K562 (cell line): ENCODE data around the gene COL16A1. TPM values are rescaled to one million over a fixed set of nuclear protein-coding genes. Genes with fewer than 3 reads are reported as not detected.

Experiments
- ATAC-seq: fragments of 200-7000 bp; cut with Tn5 transposase; 3 replicates; pipeline ENCODE4 v1.9.1; 2020; ENCODE audit warnings: moderate library complexity
- BruUV-seq: library from RNA; stranded (reverse); fragments of 400-500 nt; replicated peaks from 2 replicates; lab custom pipeline; 2021; lab: Mats Ljungman, UMichigan
- CTCF ChIA-PET: fragments of 300-600 bp; formaldehyde crosslinking; extraction: SDS; loops from one replicate; lab custom pipeline; 2021; ENCODE audit warnings: low intra/inter-chr PET ratio; lab: Yijun Ruan, JAX
- POLR2A ChIA-PET: fragments of 300-600, 350-650 bp; sonication (Branson Sonifier 250); formaldehyde crosslinking; extraction: SDS; loops from one replicate; lab custom pipeline; 2021; ENCODE audit warnings: antibody characterized with exemption, inconsistent platforms; lab: Yijun Ruan, JAX
- DNase-seq, 4 experiments: peaks; one replicate each; pipeline versions ENCODE4 v3.0.0 to v3.0.0-alpha.2; 2011 to 2018; ENCODE audit warnings: low spot score in 3 of 4, mixed read lengths in 3 of 4; ENCODE audit errors: extremely low read depth in 1 of 4
- FAIRE-seq: peaks from 2 replicates; lab custom pipeline; 2011; peaks lifted over from hg19 to GRCh38; lab: Jason Lieb, UNC
- H2AFZ ChIP-seq: 2 replicates; pipeline ENCODE4 v1.6.0; 2011; ENCODE audit warnings: low read depth, low read length, control low read depth, inconsistent platforms
- H3K27ac ChIP-seq: fragments of 200-600 bp; 3 replicates; pipeline ENCODE4 v1.8.0; 2011; ENCODE audit warnings: low read depth, mild to moderate bottlenecking, control low read depth, inconsistent platforms, low read length, moderate library complexity, mixed read lengths; ENCODE audit errors: extremely low read depth
- H3K27me3 ChIP-seq, 2 experiments: fragments of 300-600 bp in 1 of 2; 2 replicates in 1 of 2; 3 replicates in 1 of 2; pipeline versions ENCODE4 v1.6.0 to v1.8.0; 2011; ENCODE audit warnings: inconsistent platforms in 2 of 2, low read length in 2 of 2, mild to moderate bottlenecking in 1 of 2, mixed read lengths in 1 of 2, moderate library complexity in 1 of 2; ENCODE audit not compliant: control insufficient read depth in 2 of 2, insufficient read depth in 2 of 2
- H3K36me3 ChIP-seq: fragments of 300-600 bp; 3 replicates; pipeline ENCODE4 v1.8.0; 2011; ENCODE audit warnings: mild to moderate bottlenecking, low read length, inconsistent platforms; ENCODE audit not compliant: control insufficient read depth, insufficient read depth
- H3K4me1 ChIP-seq, 2 experiments: fragments of 200-600 bp in 1 of 2; replicated peaks in 1 of 2; 2 replicates in 1 of 2; 3 replicates in 1 of 2; pipeline versions ENCODE4 v1.5.1 to v1.8.0; 2011; ENCODE audit warnings: inconsistent platforms in 2 of 2, low read length in 2 of 2, mild to moderate bottlenecking in 1 of 2, mixed read lengths in 1 of 2, moderate library complexity in 1 of 2; ENCODE audit not compliant: control insufficient read depth in 2 of 2, insufficient read depth in 2 of 2
- H3K4me2 ChIP-seq: 2 replicates; pipeline ENCODE4 v1.6.1; 2011; ENCODE audit warnings: low read length, control low read depth, inconsistent platforms, mixed read lengths; ENCODE audit not compliant: insufficient read depth
- H3K4me3 ChIP-seq: fragments of 200-600 bp; sonication (generic), shearing (Covaris generic); 2 replicates; pipeline ENCODE4 v1.5.1; 2016; ENCODE audit warnings: control low read depth, inconsistent platforms
- H3K79me2 ChIP-seq: fragments of 200-600 bp; 3 replicates; pipeline ENCODE4 v1.8.0; 2011; ENCODE audit warnings: low read length, inconsistent platforms; ENCODE audit not compliant: control insufficient read depth, insufficient read depth
- H3K9ac ChIP-seq, 2 experiments: 2 replicates each; pipeline versions ENCODE4 v1.6.0 to v1.6.1; 2011; ENCODE audit warnings: low read depth in 2 of 2, low read length in 2 of 2, control low read depth in 1 of 2, inconsistent platforms in 1 of 2, mild to moderate bottlenecking in 1 of 2, mixed read lengths in 1 of 2; ENCODE audit not compliant: insufficient read depth in 1 of 2
- H3K9me1 ChIP-seq: one replicate; pipeline ENCODE4 v1.6.0; 2011; ENCODE audit warnings: inconsistent platforms, mild to moderate bottlenecking, low read length, moderate library complexity; ENCODE audit not compliant: control insufficient read depth, insufficient read depth
- H3K9me3 ChIP-seq: replicated peaks from 2 replicates; pipeline ENCODE4 v1.5.1; 2011; ENCODE audit warnings: low read depth, low read length, inconsistent platforms; ENCODE audit not compliant: control insufficient read depth, insufficient read depth
- H4K20me1 ChIP-seq: replicated peaks from 2 replicates; pipeline ENCODE4 v1.6.1; 2011; ENCODE audit warnings: low read length, inconsistent platforms, mixed read lengths; ENCODE audit not compliant: control insufficient read depth, insufficient read depth
- ARID1B ChIP-seq: fragments of 450-650 bp; IDR thresholded peaks from 2 replicates; pipeline ENCODE4 v1.6.1; 2016; ENCODE audit warnings: antibody characterized with exemption, mild to moderate bottlenecking, inconsistent platforms
- ATF3 ChIP-seq, 2 experiments: fragments of 450-650 bp in 1 of 2; sonication (generic) in 1 of 2; formaldehyde crosslinking in 1 of 2; IDR thresholded peaks in 1 of 2; conservative IDR thresholded peaks in 1 of 2; 2 replicates each; pipeline versions ENCODE4 v1.6.1 to v1.8.1; 2016 to 2023; ENCODE audit warnings: mild to moderate bottlenecking in 2 of 2, moderate library complexity in 2 of 2, inconsistent platforms in 1 of 2, missing genetic modification reagents in 1 of 2
- CREM ChIP-seq: IDR thresholded peaks from 2 replicates; pipeline ENCODE4 v1.6.1; 2014; ENCODE audit warnings: antibody characterized with exemption, low read depth
- DACH1 ChIP-seq: fragments of 450-650 bp; IDR thresholded peaks from 2 replicates; pipeline ENCODE4 v1.6.1; 2018; ENCODE audit not compliant: partially characterized antibody
- GTF2E2 ChIP-seq: fragments of 200-800 bp; sonication (Bioruptor generic); IDR thresholded peaks from 2 replicates; pipeline ENCODE4 v1.6.1; 2016; ENCODE audit warnings: missing genetic modification characterization, missing compliant biosample characterization
- HMG20A ChIP-seq: fragments of 450-650 bp; formaldehyde crosslinking; conservative IDR thresholded peaks from 2 replicates; pipeline ENCODE4 v1.4.0; 2020; ENCODE audit warnings: mild to moderate bottlenecking, mixed read lengths
- JUNB ChIP-seq: fragments of 450-650 bp; formaldehyde crosslinking; conservative IDR thresholded peaks from 2 replicates; pipeline ENCODE4 v1.4.0; 2020; ENCODE audit warnings: mild to moderate bottlenecking
- L3MBTL2 ChIP-seq: fragments of 450-650 bp; IDR thresholded peaks from 2 replicates; pipeline ENCODE4 v1.6.1; 2016; ENCODE audit warnings: mild to moderate bottlenecking, moderate library complexity
- SIX5 ChIP-seq, 2 experiments: IDR thresholded peaks; 2 replicates each; pipeline ENCODE4 v1.6.1; 2011; ENCODE audit warnings: low read length in 2 of 2, borderline replicate concordance in 1 of 2, low read depth in 1 of 2, mild to moderate bottlenecking in 1 of 2, moderate library complexity in 1 of 2; ENCODE audit not compliant: insufficient read depth in 1 of 2
- SMC3 ChIP-seq: conservative IDR thresholded peaks from 2 replicates; pipeline ENCODE4 v1.6.1; 2011; ENCODE audit warnings: low read depth, low read length, improper control_type of control experiment; ENCODE audit not compliant: insufficient read depth
- ZBTB7A ChIP-seq: IDR thresholded peaks from 2 replicates; pipeline ENCODE4 v1.6.1; 2011; ENCODE audit warnings: low read depth, mild to moderate bottlenecking, low read length, moderate library complexity, borderline replicate concordance; ENCODE audit not compliant: control insufficient read depth
- ZBTB9 ChIP-seq: fragments of 450-650 bp; formaldehyde crosslinking; IDR thresholded peaks from 2 replicates; pipeline ENCODE4 v1.4.0; 2020; ENCODE audit warnings: mild to moderate bottlenecking, moderate library complexity
- ZEB2 ChIP-seq: fragments of 450-650 bp; IDR thresholded peaks from 2 replicates; pipeline ENCODE4 v1.6.1; 2016
- ZFP1 ChIP-seq: fragments of 450-650 bp; formaldehyde crosslinking; IDR thresholded peaks from 2 replicates; pipeline ENCODE4 v1.4.0; 2020; ENCODE audit warnings: mild to moderate bottlenecking, mixed read lengths
- ZNF24 ChIP-seq: fragments of 450-650 bp; IDR thresholded peaks from 2 replicates; pipeline ENCODE4 v1.6.1; 2016
- ZNF655 ChIP-seq: fragments of 250-450 bp; sonication (Bioruptor Pico); IDR thresholded peaks from 2 replicates; pipeline ENCODE4 v1.5.0; 2021
- WGBS: fragments of 100-300 bp; shearing (Covaris generic); methylation state at CpG from one replicate; pipeline ENCODE4 v1.1.6; 2016; ENCODE audit warnings: low coverage, mixed read lengths; ENCODE audit not compliant: insufficient coverage; ENCODE audit errors: missing lambda C conversion rate; 5-methylcytosine and 5-hydroxymethylcytosine counted together
- in situ Hi-C: fragments of 300-500 bp; cut with MboI; formaldehyde crosslinking; loops from 4 replicates; pipeline ENCODE4 v1.15.0; 2018; ENCODE audit warnings: inconsistent platforms, mixed read lengths
- intact Hi-C: fragments of 100-400 bp; cut with micrococcal nuclease; formaldehyde crosslinking; loops from 2 replicates; pipeline ENCODE4 v1.14.2; 2022
- polyA plus RNA-seq, 8 experiments: library from polyadenylated mRNA; depleted of rRNA in 4 of 8; stranded (reverse) in 5 of 8; unstranded in 3 of 8; fragments of >200 nt; fragmentation: Nextera tagmentation in 2 of 8; fragmentation: Illumina TruSeq in 1 of 8; extraction: Ambion mirVana in 2 of 8; extraction: Trizol in 1 of 8; gene quantifications; 2 replicates each; pipeline versions ENCODE4 v1.2.1 to v1.2.3, GENCODE V29; 2011 to 2014; ENCODE audit warnings: inconsistent platforms in 1 of 8, missing spikeins in 1 of 8
- total RNA-seq, 7 experiments: library from RNA; depleted of rRNA in 6 of 7; stranded (reverse); fragments of >200 nt in 6 of 7; fragmentation: Illumina TruSeq in 2 of 7; extraction: Trizol in 2 of 7; gene quantifications; 2 replicates each; pipeline versions ENCODE4 v1.2.1 to v1.2.3, GENCODE V29; 2011 to 2021; ENCODE audit warnings: low replicate concordance in 1 of 7

Gene COL16A1
- total and polyA plus RNA-seq, 9 of the 15 experiments (the other 6 are each of a cell fraction or from before 2014, with no cell fraction given), result 0.11 to 0.60 (median 0.11) TPM; not detected in 6

- no peak for TF ChIP-seq GTF2E2 (tag)
- TF ChIP-seq HMG20A, result no peak
- TF ChIP-seq JUNB (CRISPR knock-in tag), result no peak
Measured at GRCh38 chr1:31687601-31688000, 16.2 kb downstream of the COL16A1 start (continued).

GRCh38 chr1:31685795-31686194 lies 18.0 kb downstream of the COL16A1 start:
- ChIA-PET POLR2A (interaction anchor here (0.9 to 1.0 kb wide), 2 partner anchors 11 to 13 kb away, joined by 3 to 5 read pairs; no protein-coding TSS in a partner anchor), CTCF (no interaction called here)
- in situ Hi-C loops (no loop called here), intact Hi-C loops (no loop called here)
- TF ChIP-seq DACH1, result no peak
- no peak for TF ChIP-seq ATF3 (IDR thresholded peaks at IDR 0.05)
- no peak for TF ChIP-seq ATF3 (CRISPR knock-in tag; conservative IDR thresholded peaks at IDR 0.05)
- TF ChIP-seq SMC3, result no peak
- no peak for TF ChIP-seq ZEB2
- no peak for TF ChIP-seq ZNF655 (CRISPR knock-in tag)
- no peak for TF ChIP-seq ZBTB7A
- TF ChIP-seq SIX5 (IDR thresholded peaks at IDR 0.05; ENCODE audit: borderline replicate concordance in 1 of 2, insufficient read depth in 1 of 2, low read depth in 1 of 2, low read length in 2 of 2), result no peak
- TF ChIP-seq ZBTB9 (CRISPR knock-in tag), result no peak
- TF ChIP-seq ZFP1, result no peak
- no peak for TF ChIP-seq CREM
- no peak for TF ChIP-seq L3MBTL2
- TF ChIP-seq ARID1B, result no peak
- no peak for TF ChIP-seq ZNF24
- no TSS peak for BruUV-seq
- FAIRE-seq, result no peak
- no peaks in the 10 kb centered on the region for H3K36me3 ChIP-seq
- peaks cover 34% of the 10 kb centered on the region for H4K20me1 ChIP-seq
- ATAC-seq, result no peak
- DNase-seq, result no peak
- peaks cover 0 to 6% of the 10 kb centered on the region in 2 experiments; a peak in 1 of 5 replicates for H3K4me1 ChIP-seq
- no peaks in the 10 kb centered on the region for H3K9me1 ChIP-seq
- H3K4me3 ChIP-seq, result no peak overlapping the region
- no peaks in the 10 kb centered on the region for H3K79me2 ChIP-seq
- peaks cover 52 to 92% of the 10 kb centered on the region in 2 experiments for H3K27me3 ChIP-seq
- no peaks in the 10 kb centered on the region for H3K9me3 ChIP-seq
- no peak overlapping the region for H3K4me2 ChIP-seq
- no peak overlapping the region for H3K27ac ChIP-seq
- H3K9ac ChIP-seq, result no peak overlapping the region
- 2% methylated on average over 8 of the region's 8 CpGs for WGBS
- H2AFZ ChIP-seq, result no peak overlapping the region
